Measurements from ENCODE around the gene NUP85.
"Not testable (repeated sequence)": the region's sequence is repeated elsewhere in the genome, so short reads cannot be mapped to it uniquely, and the experiment has no call there.

The NUP85 gene

GRCh38 chr17:75246404-75246803 is 40.9 kb downstream of the NUP85 start:
- TF ChIP-seq CTCF (conservative IDR thresholded peaks at IDR 0.05; ENCODE audit: control insufficient read depth, insufficient read depth, low read depth, low read length) = no peak
- no peak for DNase-seq (ENCODE audit: low read depth)
- no peak overlapping the region for H3K4me3 ChIP-seq (ENCODE audit: control insufficient read depth, low read depth, low read length)

DNA sequence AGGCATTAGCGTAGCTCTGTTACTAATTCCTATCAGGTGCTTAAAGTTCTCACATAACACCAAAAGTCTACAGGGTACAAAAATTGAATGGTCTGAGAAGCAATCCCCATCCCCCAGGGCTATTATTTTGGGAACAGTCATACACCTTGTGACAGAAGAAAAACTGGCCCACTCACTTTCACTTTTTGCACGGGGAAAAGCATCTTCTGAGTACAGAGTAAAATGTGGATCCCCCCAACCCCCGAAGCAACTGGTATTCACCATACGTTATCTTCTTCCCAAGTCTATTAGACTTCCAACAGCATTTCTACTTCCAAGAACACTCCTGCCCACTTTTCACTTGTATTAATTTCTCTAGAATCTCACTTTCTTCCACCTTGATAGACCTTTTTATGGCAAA is 44.1 kb downstream of the NUP85 start:
- no peak overlapping the region for H3K4me3 ChIP-seq (ENCODE audit: control insufficient read depth, low read depth, low read length)
- TF ChIP-seq CTCF (conservative IDR thresholded peaks at IDR 0.05; ENCODE audit: control insufficient read depth, insufficient read depth, low read depth, low read length) = no peak
- DNase-seq (ENCODE audit: low read depth) = no peak

DNA sequence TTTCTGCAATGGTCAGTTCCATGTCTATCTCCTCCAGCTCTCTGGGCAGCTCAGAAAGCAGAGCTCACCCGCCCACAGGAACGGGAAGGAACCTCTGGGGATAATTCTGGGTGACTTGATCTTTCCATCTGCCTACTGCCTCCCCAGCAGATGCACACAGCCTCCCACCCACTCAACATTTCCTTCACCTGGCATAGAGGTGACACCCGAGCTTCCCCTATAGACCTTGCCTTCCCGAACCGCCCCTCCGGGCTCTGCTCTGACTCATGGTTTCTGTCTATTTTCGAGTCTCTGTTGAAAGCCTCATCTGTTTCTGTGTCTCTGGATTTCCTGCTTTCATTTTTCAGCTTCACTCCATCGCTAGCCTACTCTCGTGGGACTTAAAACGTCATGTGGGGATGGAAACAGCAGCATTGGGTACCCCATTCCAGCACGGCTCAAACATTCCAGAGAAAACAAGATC is 44.6 kb downstream of the NUP85 start:
- peak overlapping the region; percentile 9 for H3K4me3 ChIP-seq (ENCODE audit: control insufficient read depth, low read depth, low read length)
- peak; percentile 83 for DNase-seq (ENCODE audit: low read depth)
- TF ChIP-seq CTCF (conservative IDR thresholded peaks at IDR 0.05; ENCODE audit: control insufficient read depth, insufficient read depth, low read depth, low read length) = no peak

GRCh38 chr17:75252039-75252816 is 46.7 kb downstream of the NUP85 start:
- no peak for TF ChIP-seq CTCF (conservative IDR thresholded peaks at IDR 0.05; ENCODE audit: control insufficient read depth, insufficient read depth, low read depth, low read length)
- H3K4me3 ChIP-seq (ENCODE audit: control insufficient read depth, low read depth, low read length) = no peak overlapping the region
- no peak for DNase-seq (ENCODE audit: low read depth)

DNA sequence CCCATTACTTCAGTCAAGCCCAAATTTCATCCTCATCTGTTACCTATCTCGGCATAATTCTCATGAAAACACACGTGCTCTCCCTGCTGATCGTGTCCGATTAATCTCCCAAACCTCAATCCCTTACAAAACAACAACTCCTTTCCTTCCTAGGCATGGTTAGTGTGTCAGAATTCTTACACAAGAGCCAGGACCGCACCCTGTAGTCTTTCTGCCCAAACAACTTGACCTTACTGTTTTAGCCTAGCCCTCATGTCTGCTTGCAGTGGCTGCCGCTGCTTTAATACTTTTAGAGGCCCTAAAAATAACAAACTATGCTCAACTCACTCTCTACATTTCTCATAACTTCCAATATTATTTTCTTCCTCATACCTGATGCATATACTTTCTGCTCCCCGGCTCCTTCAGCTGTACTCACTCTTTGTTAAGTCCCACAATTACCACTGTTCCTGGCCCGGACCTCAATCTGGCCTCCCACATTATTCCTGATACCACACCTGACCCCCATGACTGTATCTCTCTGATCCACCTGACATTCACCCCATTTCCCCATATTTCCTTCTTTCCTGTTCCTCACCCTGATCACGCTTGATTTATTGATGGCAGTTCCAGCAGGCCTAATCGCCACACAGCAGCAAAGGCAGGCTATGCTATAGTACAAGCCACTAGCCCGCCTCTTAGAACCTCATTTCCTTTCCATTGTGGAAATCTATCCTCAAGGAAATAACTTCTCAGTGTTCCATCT is 50.6 kb downstream of the NUP85 start:
- DNase-seq (ENCODE audit: low read depth) = peak; percentile 61
- not testable (repeated sequence) for H3K4me3 ChIP-seq (ENCODE audit: control insufficient read depth, low read depth, low read length)

DNA sequence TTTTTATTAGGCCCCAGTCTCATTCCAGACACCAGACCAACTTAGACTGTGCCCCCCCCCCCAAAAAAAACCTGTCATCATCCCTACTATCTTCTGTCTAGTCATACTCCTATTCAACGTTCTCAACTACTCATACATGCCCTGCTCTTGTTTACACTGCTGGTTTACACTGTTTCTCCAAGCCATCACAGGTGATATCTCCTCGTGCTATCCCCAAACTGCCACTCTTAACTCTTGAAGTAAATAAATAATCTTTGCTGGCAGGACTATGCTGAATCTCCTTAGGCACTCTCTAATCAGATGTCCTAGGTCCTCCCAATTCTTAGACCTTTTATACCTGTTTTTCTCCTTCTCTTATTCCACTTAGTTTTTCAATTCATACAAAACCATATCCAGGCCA is 51.7 kb downstream of the NUP85 start:
- not testable (repeated sequence) for H3K4me3 ChIP-seq (ENCODE audit: control insufficient read depth, low read depth, low read length); DNase-seq (ENCODE audit: low read depth)

DNA sequence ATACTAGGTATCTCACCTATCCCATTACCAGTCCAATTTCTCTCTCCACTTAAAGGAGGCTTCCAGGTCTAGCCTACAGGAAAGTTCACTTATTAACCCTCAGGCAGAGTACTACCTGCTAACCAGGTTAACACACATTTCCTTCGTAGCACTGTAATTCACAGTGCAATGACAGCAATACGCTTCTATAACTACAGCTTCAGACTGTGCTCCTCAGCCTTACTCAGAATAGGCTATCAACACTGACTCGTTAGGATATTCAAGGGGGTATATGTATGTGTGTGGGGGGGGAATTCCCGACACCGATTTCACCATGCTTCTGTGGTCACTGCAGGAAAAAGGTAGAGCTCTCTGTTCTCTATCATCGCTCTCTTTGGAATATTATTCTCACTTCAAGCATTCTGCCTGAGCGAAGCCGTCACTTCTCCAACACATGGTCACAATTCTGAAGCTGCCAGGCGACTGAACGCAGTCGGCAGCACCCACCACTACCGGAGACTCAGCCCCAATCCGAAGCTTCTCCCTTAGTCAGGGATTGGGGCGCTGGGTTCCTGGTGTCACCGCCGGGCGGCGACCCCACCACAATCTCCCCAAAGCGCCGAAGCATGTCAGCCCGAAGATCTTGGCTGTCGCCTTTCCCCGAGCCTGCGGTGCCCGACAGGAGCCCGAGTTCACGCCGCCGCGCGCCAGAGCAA is 55.3 kb downstream of the NUP85 start:
- no peak for TF ChIP-seq CTCF (conservative IDR thresholded peaks at IDR 0.05; ENCODE audit: control insufficient read depth, insufficient read depth, low read depth, low read length)
- H3K4me3 ChIP-seq (ENCODE audit: control insufficient read depth, low read depth, low read length) = peak overlapping the region; percentile 98
- no peak for DNase-seq (ENCODE audit: low read depth)

Data from fibroblast of mammary gland (primary cell).